Skin epidermis (tissue), 12 donors: ENCODE measurements around the gene LRRC43.
A peak's percentile ranks its signal among the peaks of the same experiment; 100 is the strongest.

Source experiments
- H3K27ac ChIP-seq, 21 experiments: fragments of 200-600 bp; sonication (generic) in 11 of 21; one replicate each; pipeline ENCODE4 v1.5.0; 2020; ENCODE audit warnings: mild to moderate bottlenecking in 3 of 21, inconsistent platforms in 2 of 21, moderate library complexity in 2 of 21
- H3K4me3 ChIP-seq, 7 experiments: fragments of 200-600 bp; sonication (generic) in 2 of 7; one replicate each; pipeline ENCODE4 v1.5.0; 2020; ENCODE audit warnings: inconsistent platforms in 2 of 7, mild to moderate bottlenecking in 2 of 7, moderate library complexity in 1 of 7

LRRC43 gene, protein sequence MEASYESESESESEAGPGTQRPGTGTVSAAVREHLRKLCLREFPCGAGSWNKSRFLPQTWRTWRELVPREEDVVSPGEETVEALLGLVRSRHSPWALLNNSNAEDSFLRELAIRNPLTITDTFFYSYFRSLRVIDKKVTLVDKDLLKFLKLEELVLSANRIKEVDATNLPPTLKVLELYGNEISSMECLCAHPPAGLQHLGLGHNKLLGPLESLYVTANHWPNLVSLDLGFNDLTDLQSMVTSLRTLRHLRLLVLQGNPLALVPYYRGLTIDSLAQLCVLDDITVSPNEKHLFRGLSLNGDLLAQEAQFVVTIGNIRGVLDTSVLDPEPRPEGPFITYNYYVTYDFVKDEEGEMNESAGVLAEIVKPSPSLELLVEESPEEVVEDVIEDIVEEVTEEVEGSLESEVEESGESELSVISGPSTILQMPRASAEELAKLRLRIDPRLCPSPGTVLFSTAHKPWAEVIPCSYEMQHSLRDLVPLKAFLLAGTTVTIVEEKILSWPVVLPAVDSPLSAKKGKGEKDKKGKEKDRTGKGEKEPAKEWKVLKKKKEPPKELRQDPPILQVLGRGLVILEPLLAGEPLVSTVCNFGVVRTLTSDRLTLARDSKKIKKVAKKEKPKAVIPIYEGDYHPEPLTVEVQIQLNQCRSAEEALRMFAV

DNA sequence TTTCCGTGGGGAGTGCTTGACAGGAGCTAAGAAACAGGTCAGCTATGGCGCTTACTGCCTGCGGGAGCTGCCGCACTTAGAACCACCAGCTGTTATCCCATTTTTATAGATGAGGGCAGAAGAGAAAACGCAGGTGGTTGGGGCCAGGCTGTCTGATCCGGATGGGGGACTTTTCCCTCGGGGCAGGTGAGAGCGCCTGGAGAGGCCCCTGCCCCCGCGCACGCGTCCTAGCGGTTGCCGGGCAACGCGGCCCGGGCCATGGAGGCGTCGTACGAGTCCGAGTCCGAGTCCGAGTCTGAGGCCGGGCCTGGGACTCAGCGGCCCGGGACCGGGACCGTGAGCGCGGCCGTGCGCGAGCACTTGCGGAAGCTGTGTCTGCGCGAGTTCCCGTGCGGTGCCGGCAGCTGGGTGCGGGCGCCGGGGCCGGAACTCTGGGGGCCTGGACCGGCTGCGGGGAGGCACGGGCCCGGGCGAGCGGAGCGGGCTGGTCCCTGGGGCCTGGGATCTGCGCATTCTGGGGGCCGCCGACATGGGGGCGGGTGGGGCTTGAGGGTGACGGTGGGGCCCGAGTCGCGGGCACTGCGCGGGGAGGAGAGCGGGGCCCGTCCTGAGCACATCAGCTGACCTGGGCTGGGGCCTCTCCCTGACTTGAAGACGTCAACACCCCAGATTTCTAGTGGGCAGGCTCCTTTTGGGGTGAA lies at the start of gene LRRC43:
LRRC43 (plus strand) TSS at position 237 of the 701 bp plus-strand sequence; CDS start at position 259, 22 bp downstream.
- H3K4me3 ChIP-seq = peak within 1 kb of the TSS; percentile 37 to 60 (median 48)
- peak within 1 kb of the TSS in 11 of 21 experiments; percentile 4 to 67 (median 39) for H3K27ac ChIP-seq

DNA sequence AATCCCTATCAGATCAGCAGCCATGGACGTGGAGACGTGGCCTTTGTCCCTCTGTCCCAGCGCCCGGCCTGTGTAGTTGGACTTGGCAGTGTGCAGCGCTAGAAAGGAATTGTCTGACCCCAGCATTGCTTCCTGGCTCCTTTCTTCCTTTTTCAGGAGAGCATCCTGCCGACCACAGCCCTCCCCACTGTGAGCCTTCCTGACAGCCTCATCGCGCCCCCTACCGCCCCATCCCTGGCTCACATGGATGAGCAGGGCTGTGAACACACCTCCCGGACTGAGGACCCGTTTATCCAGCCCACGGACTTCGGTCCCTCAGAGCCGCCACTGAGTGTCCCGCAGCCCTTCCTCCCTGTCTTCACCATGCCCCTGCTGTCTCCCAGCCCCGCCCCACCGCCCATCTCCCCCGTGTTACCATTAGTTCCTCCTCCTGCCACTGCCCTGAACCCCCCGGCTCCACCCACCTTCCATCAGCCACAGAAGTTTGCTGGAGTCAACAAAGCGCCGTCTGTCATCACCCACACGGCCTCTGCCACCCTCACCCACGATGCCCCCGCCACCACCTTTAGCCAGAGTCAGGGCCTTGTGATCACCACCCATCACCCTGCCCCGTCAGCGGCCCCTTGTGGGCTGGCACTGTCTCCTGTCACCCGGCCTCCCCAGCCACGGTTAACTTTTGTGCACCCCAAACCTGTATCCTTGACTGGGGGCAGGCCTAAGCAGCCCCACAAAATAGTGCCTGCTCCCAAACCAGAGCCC lies 49.6 kb upstream of the LRRC43 start:
- H3K27ac ChIP-seq = no peak overlapping the region
- no peak overlapping the region for H3K4me3 ChIP-seq

DNA sequence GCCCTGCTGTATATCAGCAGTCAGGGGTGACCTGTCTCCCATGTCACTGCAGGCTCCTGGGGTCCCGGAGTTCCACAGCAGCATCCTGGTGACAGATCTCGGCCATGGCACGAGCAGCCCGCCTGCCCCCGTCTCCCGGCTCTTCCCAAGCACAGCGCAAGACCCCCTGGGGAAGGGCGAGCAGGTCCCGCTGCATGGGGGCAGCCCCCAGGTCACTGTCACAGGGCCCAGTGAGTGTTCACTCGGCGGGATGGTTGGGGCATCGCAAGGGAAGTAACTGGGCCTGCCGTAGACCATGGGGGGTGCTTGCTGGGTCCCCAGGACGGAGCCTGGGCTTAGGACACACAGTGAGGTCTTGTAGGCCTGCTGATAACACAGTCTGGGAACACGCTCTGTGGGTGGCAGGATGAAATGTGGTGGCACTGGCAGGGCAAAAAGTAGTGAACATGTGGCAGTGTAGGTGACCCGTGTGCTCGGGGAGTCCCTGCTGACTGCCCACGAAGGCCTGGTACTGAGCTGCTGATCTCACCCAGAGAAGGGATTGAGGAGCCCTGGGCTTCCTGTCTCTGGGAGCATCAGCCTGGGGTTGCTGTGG lies 47.4 kb upstream of the LRRC43 start:
- Histone ChIP-seq H3K27ac (peak overlapping the region in 1 of 21 experiments; percentile 31), H3K4me3 (no peak overlapping the region)

DNA sequence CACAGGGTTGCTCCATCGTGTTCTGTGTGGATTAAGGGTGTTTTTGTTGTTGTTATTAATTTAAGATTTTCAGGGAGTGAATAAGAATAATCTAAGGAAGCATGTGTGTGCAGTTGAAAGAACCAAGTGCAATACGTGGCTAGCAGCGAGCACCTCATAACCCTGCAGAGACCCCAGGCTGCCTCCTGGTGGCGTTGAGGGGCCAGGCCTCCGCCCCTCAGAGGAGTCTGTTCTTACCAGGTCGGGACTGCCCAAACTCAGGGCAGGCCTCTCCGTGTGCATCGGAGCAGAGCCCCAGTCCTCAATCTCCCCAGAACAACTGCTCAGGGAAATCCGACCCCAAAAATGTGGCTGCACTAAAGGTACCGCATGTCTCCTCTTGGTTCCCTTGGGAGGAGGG lies 45.7 kb upstream of the LRRC43 start:
- Histone ChIP-seq H3K4me3 (no peak overlapping the region), H3K27ac (no peak overlapping the region)

DNA sequence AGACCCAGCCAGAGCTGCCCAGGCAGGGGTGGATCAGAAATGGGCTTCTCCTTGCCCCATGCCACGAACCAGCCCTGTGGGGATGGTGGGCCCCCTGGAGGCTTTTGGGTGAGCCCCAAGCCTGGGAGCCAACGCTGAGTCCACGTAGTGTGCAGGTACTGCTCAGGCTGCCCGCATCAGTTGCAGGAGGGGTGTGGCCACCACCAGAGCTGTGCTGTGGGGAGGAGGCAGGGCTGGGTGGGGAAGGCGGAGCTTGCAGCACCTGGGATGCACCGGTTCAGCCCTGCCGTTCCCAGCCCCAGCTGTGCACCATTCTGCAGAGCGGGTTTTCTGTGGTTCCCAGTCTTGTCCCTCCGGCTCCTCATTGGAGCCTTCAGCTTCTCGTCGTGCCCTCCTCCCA lies 45.2 kb upstream of the LRRC43 start:
- no peak overlapping the region for H3K4me3 ChIP-seq
- H3K27ac ChIP-seq = no peak overlapping the region

DNA sequence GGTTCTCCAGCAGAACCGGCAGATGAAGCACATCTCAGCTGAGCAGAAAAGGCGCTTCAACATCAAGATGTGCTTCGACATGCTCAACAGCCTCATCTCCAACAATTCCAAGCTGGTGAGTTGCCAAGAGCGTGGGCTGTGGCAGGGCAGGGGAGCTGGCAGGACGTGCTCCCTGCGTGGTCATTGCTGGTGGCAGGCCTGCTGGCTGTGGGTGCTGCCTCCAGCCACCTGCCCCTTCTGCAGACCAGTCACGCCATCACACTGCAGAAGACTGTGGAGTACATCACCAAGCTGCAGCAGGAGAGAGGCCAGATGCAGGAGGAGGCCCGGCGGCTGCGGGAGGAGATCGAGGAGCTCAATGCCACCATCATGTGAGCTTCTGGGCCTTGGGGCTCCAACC lies 44.7 kb upstream of the LRRC43 start:
- no peak overlapping the region for H3K27ac ChIP-seq
- no peak overlapping the region for H3K4me3 ChIP-seq

DNA sequence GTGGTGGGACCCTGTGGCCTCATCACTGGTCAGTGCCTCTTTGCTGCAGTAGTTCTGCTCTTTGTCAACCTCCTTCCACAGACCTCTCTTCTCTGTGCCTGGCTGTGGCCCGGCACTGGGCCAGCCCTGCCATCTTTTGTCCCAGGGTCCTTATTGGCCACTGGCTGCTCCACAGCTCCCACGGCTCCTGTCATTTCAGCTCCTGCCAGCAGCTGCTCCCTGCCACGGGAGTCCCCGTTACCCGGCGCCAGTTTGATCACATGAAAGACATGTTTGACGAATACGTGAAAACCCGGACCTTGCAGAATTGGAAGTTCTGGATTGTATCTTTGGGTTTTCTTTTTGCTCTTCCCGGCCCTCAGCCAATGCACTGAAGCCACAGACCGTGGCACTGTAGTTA lies 44.3 kb upstream of the LRRC43 start:
- Histone ChIP-seq H3K4me3 (no peak overlapping the region), H3K27ac (no peak overlapping the region)

DNA sequence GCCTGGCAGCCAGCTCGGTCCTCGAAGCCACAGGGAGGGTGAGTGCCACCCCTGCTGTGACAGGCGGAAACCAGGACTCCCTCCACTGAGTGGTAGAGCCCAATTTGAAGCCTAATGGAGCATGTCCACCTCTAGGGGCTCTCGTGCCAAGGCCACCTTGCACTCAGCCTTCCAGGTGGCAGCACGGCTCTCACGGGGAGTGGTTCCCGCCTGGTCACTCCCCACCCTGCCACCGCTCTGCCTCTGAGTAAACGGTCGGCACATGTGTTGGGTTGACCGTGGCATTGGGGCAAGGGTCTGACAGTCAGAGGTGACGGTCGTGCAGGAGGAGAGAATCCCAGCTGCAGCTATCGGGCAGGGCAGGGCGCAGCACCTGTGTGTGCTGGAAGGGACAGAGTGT lies 43.7 kb upstream of the LRRC43 start:
- Histone ChIP-seq H3K27ac (no peak overlapping the region), H3K4me3 (no peak overlapping the region)

DNA sequence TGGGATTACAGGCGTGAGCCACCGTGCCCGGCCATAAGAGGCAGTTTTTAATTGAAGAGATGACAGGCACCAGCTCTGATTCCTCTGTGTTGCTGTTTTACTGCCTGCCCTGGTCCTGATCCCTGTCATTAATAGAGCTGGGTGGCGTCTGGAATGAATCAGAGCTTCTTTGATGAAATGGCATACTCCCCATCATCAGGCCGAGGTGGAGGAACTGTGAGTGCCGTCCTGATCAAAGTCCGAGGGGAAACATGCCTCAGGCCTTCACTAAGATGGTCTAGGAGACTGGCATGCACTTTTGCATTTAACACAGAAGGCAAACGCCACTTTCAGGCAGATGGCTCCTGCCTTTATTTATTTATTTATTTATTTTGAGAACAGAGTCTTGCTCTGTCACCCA lies 43.0 kb upstream of the LRRC43 start:
- no peak overlapping the region for H3K27ac ChIP-seq
- no peak overlapping the region for H3K4me3 ChIP-seq

DNA sequence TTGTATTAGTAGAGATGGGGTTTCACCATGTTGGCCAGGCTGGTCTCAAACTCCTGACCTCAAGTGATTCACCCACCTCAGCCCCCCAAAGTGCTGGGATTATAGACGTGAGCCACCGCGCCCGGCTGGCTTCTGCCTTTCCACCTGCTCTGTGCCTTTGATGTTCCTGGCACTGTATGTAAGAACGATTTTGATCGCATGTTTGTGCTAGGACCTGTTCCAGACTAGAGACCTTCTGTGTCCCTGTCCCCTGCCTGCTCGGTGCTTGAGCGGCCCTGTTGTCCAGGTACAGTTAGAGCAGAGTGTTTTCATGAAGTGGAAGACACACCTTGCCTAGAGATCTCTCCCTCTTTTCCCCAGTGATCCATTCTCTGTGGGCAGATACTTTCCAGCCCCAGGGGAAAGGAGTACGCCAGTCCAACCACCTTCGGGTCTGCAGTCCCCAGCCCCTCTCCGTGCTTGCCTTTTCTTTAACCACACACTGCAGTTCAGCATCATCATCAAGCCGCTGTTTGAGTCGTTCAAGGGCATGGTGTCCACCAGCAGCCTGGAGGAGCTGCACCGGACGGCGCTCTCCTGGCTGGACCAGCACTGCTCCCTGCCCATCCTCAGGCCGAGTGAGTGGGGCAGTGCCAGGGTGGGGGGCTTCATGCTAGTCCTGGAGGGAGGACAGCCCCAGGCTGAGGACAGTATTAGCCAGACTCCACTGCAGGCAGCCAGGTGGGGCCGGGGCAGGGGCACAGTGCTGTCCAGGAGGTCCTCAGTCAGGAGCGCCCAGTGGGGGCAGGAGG lies 42.3 kb upstream of the LRRC43 start:
- Histone ChIP-seq H3K4me3 (no peak overlapping the region), H3K27ac (no peak overlapping the region)

DNA sequence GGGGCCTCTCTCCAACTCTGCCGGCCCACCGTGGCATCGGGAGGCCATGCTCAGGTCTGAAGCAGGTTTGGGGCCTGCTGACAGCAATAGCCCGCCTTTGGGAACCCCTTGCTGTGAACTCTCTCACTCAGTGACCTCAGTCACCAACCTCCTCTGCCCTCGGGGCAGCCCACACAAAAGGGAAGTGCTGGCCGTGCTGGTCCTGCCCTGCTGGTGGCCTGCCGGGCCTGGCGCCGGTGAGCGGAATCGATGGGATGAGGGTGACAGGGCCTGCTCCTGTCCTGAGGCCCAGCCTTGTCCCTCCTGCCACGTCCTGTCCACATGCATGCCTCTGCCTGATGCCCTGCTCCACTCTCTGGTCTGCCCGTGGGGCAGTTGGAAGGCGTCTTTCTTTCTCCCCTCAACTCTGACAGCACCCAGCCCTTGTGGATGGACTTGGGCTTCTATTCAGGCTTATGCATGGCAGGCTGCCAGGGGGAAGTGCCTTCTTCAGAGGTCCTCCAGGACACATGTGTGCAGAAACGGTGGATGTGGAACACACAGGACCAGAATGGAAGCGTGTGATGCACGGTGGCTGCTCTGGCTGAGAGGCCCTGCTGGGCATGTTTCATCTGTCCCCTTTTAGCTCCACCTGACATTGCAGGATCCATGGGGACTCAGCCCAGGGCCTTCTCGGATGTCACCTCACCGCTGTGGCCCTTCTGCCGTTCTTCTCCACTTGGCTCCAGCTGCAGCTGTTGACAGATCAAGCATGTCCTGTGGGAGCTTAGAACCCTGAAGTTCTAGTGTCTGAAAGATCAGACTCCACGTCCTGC lies 40.8 kb upstream of the LRRC43 start:
- no peak overlapping the region for H3K27ac ChIP-seq
- no peak overlapping the region for H3K4me3 ChIP-seq

DNA sequence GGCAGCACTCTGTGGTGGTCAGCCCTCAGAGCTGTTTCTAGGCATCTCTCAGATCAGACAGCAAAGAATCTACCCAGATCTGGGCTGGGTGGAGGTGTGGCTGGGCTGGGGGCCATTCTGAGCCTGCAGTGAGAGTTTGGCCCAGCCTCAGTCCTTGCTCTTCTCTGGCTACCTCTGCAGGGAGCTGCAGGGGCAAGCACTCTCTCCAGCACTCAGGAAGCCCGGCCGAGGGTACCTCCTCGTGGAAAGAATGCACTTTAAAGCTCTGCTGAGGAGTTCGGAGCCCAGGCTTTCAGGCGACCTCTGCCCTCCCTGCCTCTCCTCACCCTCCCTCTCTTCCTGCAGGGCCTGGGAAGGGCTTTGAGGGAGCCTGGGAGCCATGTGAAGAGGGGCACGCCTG lies 40.1 kb upstream of the LRRC43 start:
- Histone ChIP-seq H3K4me3 (no peak overlapping the region), H3K27ac (no peak overlapping the region)

DNA sequence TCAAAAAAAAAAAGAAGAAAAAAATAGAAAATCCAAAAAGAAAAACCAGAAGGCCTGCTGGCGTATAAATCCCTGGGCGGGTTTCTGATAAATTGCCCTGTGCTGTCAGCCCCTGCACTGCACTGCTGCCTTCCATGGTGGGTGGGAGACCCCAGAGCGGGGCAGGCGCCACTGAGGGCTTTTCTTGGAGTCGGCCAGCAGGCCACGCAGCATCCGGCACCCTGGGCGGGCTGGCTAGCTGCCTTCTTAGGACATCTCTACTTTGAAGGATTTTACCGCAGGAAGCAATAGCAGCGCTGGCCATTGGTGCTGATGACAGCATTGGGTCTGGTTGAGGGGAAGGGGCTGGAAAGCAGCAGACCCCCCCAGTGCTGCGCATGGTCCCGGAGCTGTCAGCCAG lies 38.0 kb upstream of the LRRC43 start:
- H3K27ac ChIP-seq = no peak overlapping the region
- H3K4me3 ChIP-seq = no peak overlapping the region

DNA sequence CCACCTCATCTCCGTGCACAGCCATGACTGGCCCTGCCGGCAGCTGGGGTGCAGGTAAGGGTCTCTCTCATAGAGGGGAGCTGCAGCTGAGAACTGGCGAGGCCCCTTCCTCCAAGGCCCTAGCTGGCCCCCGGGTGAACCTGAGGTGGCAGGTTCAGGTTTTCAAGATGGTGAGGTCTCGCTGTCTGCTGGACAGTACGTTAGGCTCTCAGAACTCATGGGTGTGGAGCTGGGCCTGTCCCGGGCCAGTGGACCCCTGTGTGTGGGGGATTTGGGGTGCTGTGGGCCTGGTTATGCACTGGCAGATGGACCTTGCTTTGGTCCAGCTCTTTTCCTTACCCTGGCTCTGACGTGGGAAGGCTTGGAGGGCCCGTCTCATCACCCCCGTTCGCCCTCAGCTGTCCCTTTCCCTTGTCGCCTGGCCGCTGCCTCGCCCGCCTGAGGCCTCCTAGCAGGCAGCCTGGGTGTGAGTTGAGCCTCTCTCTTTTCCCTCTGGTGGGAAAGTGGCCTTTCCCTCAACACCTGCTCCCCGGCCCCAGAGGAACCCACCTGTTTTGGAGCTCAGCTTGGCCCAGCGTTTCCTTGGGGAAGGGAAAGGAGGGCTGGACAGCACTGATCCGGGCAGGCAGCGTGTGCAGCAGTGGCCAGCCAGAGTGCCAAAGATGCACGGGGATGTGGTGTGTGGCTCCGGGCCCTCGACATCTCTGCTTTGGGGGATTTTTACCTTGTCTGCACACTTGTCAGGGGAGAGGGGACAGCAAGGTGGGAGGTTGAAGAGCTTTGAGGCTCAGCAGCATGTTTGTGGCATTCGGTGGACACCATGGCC lies 37.2 kb upstream of the LRRC43 start:
- no peak overlapping the region for H3K4me3 ChIP-seq
- no peak overlapping the region for H3K27ac ChIP-seq

DNA sequence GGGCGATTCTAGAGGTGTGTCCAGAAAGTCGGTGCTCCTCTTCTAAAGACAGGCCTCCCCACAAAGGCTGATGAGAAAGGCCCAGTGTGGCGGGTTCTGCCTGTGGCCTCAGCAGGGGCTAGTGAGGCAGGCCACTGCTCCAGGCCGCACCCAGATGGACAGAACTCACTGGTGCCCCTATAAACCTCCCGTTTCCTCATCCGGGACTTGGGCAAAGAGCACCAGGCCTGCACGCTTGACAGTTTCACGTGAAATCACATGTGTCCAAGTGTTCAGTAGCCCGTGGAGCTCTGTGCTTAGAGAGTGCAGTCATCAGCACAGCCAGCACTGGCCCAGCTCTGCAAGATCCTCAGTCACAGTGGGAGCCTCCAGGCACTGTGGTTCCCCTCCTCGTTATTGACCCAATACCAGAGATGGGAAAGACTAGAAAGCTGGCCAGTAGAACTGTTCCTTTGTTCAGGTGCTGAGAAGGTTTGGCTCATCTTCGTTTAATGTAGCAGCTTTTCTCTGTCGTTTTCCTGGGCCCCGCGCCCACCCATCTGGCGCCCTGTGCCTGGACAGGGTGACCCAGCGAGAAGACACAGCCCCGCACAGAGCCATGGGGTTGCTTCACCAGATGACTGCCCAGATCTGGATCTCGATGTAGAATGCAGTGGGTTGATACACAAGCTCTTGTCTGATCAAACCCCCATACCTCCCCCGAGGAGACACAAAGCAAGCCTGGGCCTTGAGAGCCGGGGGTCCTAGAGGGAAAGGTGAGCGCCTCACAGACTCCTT lies 35.2 kb upstream of the LRRC43 start:
- no peak overlapping the region for H3K4me3 ChIP-seq
- no peak overlapping the region for H3K27ac ChIP-seq

DNA sequence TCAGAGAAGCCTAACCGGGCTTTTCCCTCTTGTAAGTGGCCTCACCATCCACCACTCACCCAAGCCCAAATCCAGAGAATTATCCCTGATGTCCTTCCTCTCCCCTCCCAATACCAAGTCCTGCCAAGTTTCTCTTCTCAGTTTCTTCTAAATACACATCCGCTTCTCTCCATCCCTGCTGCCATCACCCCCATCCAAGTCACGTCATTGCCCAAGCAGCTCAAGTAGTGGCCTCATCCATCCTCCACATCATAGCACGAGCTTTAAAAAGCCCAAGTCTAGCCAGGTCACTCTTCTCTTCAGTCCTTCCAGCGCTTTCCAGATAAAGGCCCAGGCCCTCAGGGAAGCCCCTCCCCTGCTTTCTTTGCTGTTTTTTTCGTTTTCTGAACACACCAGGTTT lies 34.3 kb upstream of the LRRC43 start:
- Histone ChIP-seq H3K4me3 (no peak overlapping the region), H3K27ac (no peak overlapping the region)
